K562 (cell line): ENCODE measurements around the gene PLA2R1. TPM values are rescaled to one million over a fixed set of nuclear protein-coding genes. Genes with fewer than 3 reads are reported as not detected.

Source experiments
- ATAC-seq: fragments of 200-7000 bp; cut with Tn5 transposase; 3 replicates; pipeline ENCODE4 v1.9.1; 2020; ENCODE audit warnings: moderate library complexity
- BruUV-seq: library from RNA; stranded (reverse); fragments of 400-500 nt; replicated peaks from 2 replicates; lab custom pipeline; 2021; lab: Mats Ljungman, UMichigan
- CTCF ChIA-PET: fragments of 300-600 bp; formaldehyde crosslinking; extraction: SDS; loops from one replicate; lab custom pipeline; 2021; ENCODE audit warnings: low intra/inter-chr PET ratio; lab: Yijun Ruan, JAX
- POLR2A ChIA-PET: fragments of 300-600, 350-650 bp; sonication (Branson Sonifier 250); formaldehyde crosslinking; extraction: SDS; loops from one replicate; lab custom pipeline; 2021; ENCODE audit warnings: antibody characterized with exemption, inconsistent platforms; lab: Yijun Ruan, JAX
- DNase-seq, 4 experiments: peaks; one replicate each; pipeline versions ENCODE4 v3.0.0 to v3.0.0-alpha.2; 2011 to 2018; ENCODE audit warnings: low spot score in 3 of 4, mixed read lengths in 3 of 4; ENCODE audit errors: extremely low read depth in 1 of 4
- FAIRE-seq: peaks from 2 replicates; lab custom pipeline; 2011; peaks lifted over from hg19 to GRCh38; lab: Jason Lieb, UNC
- H2AFZ ChIP-seq: 2 replicates; pipeline ENCODE4 v1.6.0; 2011; ENCODE audit warnings: low read depth, low read length, control low read depth, inconsistent platforms
- H3K27ac ChIP-seq: fragments of 200-600 bp; 3 replicates; pipeline ENCODE4 v1.8.0; 2011; ENCODE audit warnings: low read depth, mild to moderate bottlenecking, control low read depth, inconsistent platforms, low read length, moderate library complexity, mixed read lengths; ENCODE audit errors: extremely low read depth
- H3K27me3 ChIP-seq, 2 experiments: fragments of 300-600 bp in 1 of 2; 2 replicates in 1 of 2; 3 replicates in 1 of 2; pipeline versions ENCODE4 v1.6.0 to v1.8.0; 2011; ENCODE audit warnings: inconsistent platforms in 2 of 2, low read length in 2 of 2, mild to moderate bottlenecking in 1 of 2, mixed read lengths in 1 of 2, moderate library complexity in 1 of 2; ENCODE audit not compliant: control insufficient read depth in 2 of 2, insufficient read depth in 2 of 2
- H3K36me3 ChIP-seq: fragments of 300-600 bp; 3 replicates; pipeline ENCODE4 v1.8.0; 2011; ENCODE audit warnings: mild to moderate bottlenecking, low read length, inconsistent platforms; ENCODE audit not compliant: control insufficient read depth, insufficient read depth
- H3K4me1 ChIP-seq, 2 experiments: fragments of 200-600 bp in 1 of 2; replicated peaks in 1 of 2; 2 replicates in 1 of 2; 3 replicates in 1 of 2; pipeline versions ENCODE4 v1.5.1 to v1.8.0; 2011; ENCODE audit warnings: inconsistent platforms in 2 of 2, low read length in 2 of 2, mild to moderate bottlenecking in 1 of 2, mixed read lengths in 1 of 2, moderate library complexity in 1 of 2; ENCODE audit not compliant: control insufficient read depth in 2 of 2, insufficient read depth in 2 of 2
- H3K4me2 ChIP-seq: 2 replicates; pipeline ENCODE4 v1.6.1; 2011; ENCODE audit warnings: low read length, control low read depth, inconsistent platforms, mixed read lengths; ENCODE audit not compliant: insufficient read depth
- H3K4me3 ChIP-seq: fragments of 200-600 bp; sonication (generic), shearing (Covaris generic); 2 replicates; pipeline ENCODE4 v1.5.1; 2016; ENCODE audit warnings: control low read depth, inconsistent platforms
- H3K79me2 ChIP-seq: fragments of 200-600 bp; 3 replicates; pipeline ENCODE4 v1.8.0; 2011; ENCODE audit warnings: low read length, inconsistent platforms; ENCODE audit not compliant: control insufficient read depth, insufficient read depth
- H3K9ac ChIP-seq, 2 experiments: 2 replicates each; pipeline versions ENCODE4 v1.6.0 to v1.6.1; 2011; ENCODE audit warnings: low read depth in 2 of 2, low read length in 2 of 2, control low read depth in 1 of 2, inconsistent platforms in 1 of 2, mild to moderate bottlenecking in 1 of 2, mixed read lengths in 1 of 2; ENCODE audit not compliant: insufficient read depth in 1 of 2
- H3K9me1 ChIP-seq: one replicate; pipeline ENCODE4 v1.6.0; 2011; ENCODE audit warnings: inconsistent platforms, mild to moderate bottlenecking, low read length, moderate library complexity; ENCODE audit not compliant: control insufficient read depth, insufficient read depth
- H3K9me3 ChIP-seq: replicated peaks from 2 replicates; pipeline ENCODE4 v1.5.1; 2011; ENCODE audit warnings: low read depth, low read length, inconsistent platforms; ENCODE audit not compliant: control insufficient read depth, insufficient read depth
- H4K20me1 ChIP-seq: replicated peaks from 2 replicates; pipeline ENCODE4 v1.6.1; 2011; ENCODE audit warnings: low read length, inconsistent platforms, mixed read lengths; ENCODE audit not compliant: control insufficient read depth, insufficient read depth
- AFF1 ChIP-seq, 2 experiments: fragments of 450-650 bp; IDR thresholded peaks; 2 replicates each; pipeline ENCODE4 v1.6.1; 2018; ENCODE audit warnings: mild to moderate bottlenecking in 2 of 2, low read depth in 1 of 2; ENCODE audit not compliant: partially characterized antibody in 2 of 2
- ASH1L ChIP-seq: fragments of 450-650 bp; IDR thresholded peaks from 2 replicates; pipeline ENCODE4 v1.6.1; 2018; ENCODE audit warnings: borderline replicate concordance, mild to moderate bottlenecking, low read depth; ENCODE audit not compliant: partially characterized antibody
- CHAMP1 ChIP-seq: fragments of 450-650 bp; IDR thresholded peaks from 2 replicates; pipeline ENCODE4 v1.6.1; 2016; ENCODE audit warnings: mild to moderate bottlenecking
- EZH2 ChIP-seq: IDR thresholded peaks from 2 replicates; pipeline ENCODE4 v1.6.1; 2012; ENCODE audit warnings: low read depth, mild to moderate bottlenecking, inconsistent platforms, low read length, borderline replicate concordance
- GMEB1 ChIP-seq: fragments of 250-450 bp; sonication (Bioruptor Pico); IDR thresholded peaks from 2 replicates; pipeline ENCODE4 v1.4.0; 2020; ENCODE audit warnings: mild to moderate bottlenecking
- HNRNPUL1 ChIP-seq: fragments of 200-400 bp; formaldehyde crosslinking; IDR thresholded peaks from 2 replicates; pipeline ENCODE4 v1.6.1; 2017; ENCODE audit warnings: low read length
- MED1 ChIP-seq: sonication (generic); formaldehyde crosslinking; IDR thresholded peaks from 2 replicates; pipeline ENCODE4 v1.8.1; 2023; ENCODE audit warnings: missing genetic modification reagents, borderline replicate concordance
- NRF1 ChIP-seq, 2 experiments: fragments of 450-650 bp; IDR thresholded peaks in 1 of 2; conservative IDR thresholded peaks in 1 of 2; 2 replicates each; pipeline ENCODE4 v1.6.1; 2014; ENCODE audit warnings: mild to moderate bottlenecking in 2 of 2
- PML ChIP-seq: IDR thresholded peaks from 2 replicates; pipeline ENCODE4 v1.6.1; 2012; ENCODE audit warnings: low read length, inconsistent platforms
- TCF15 ChIP-seq: fragments of 250-450 bp; sonication (Bioruptor Pico); IDR thresholded peaks from 2 replicates; pipeline ENCODE4 v1.8.0; 2022; ENCODE audit warnings: moderate library complexity, mild to moderate bottlenecking, inconsistent platforms
- TEAD2 ChIP-seq: fragments of 450-650 bp; IDR thresholded peaks from 2 replicates; pipeline ENCODE4 v1.6.1; 2016; ENCODE audit warnings: missing genetic modification characterization, control low read depth, missing compliant biosample characterization
- ZNF699 ChIP-seq: fragments of 250-450 bp; sonication (Bioruptor Pico); IDR thresholded peaks from 2 replicates; pipeline ENCODE4 v1.8.0; 2021; ENCODE audit warnings: mild to moderate bottlenecking, moderate library complexity; ENCODE audit not compliant: insufficient replicate concordance
- WGBS: fragments of 100-300 bp; shearing (Covaris generic); methylation state at CpG from one replicate; pipeline ENCODE4 v1.1.6; 2016; ENCODE audit warnings: low coverage, mixed read lengths; ENCODE audit not compliant: insufficient coverage; ENCODE audit errors: missing lambda C conversion rate; 5-methylcytosine and 5-hydroxymethylcytosine counted together
- in situ Hi-C: fragments of 300-500 bp; cut with MboI; formaldehyde crosslinking; loops from 4 replicates; pipeline ENCODE4 v1.15.0; 2018; ENCODE audit warnings: inconsistent platforms, mixed read lengths
- intact Hi-C: fragments of 100-400 bp; cut with micrococcal nuclease; formaldehyde crosslinking; loops from 2 replicates; pipeline ENCODE4 v1.14.2; 2022
- polyA plus RNA-seq, 8 experiments: library from polyadenylated mRNA; depleted of rRNA in 4 of 8; stranded (reverse) in 5 of 8; unstranded in 3 of 8; fragments of >200 nt; fragmentation: Nextera tagmentation in 2 of 8; fragmentation: Illumina TruSeq in 1 of 8; extraction: Ambion mirVana in 2 of 8; extraction: Trizol in 1 of 8; gene quantifications; 2 replicates each; pipeline versions ENCODE4 v1.2.1 to v1.2.3, GENCODE V29; 2011 to 2014; ENCODE audit warnings: inconsistent platforms in 1 of 8, missing spikeins in 1 of 8
- total RNA-seq, 7 experiments: library from RNA; depleted of rRNA in 6 of 7; stranded (reverse); fragments of >200 nt in 6 of 7; fragmentation: Illumina TruSeq in 2 of 7; extraction: Trizol in 2 of 7; gene quantifications; 2 replicates each; pipeline versions ENCODE4 v1.2.1 to v1.2.3, GENCODE V29; 2011 to 2021; ENCODE audit warnings: low replicate concordance in 1 of 7

PLA2R1 gene
- total and polyA plus RNA-seq, 9 of the 15 experiments (the other 6 are each of a cell fraction or from before 2014, with no cell fraction given) = not detected

- FAIRE-seq = no peak
- CTCF ChIA-PET = no interaction called here
- no TSS peak for BruUV-seq
- TF ChIP-seq GMEB1 (no peak), MED1 (CRISPR knock-in tag) (no peak), EZH2 (no peak), AFF1 (IDR thresholded peaks at IDR 0.05; ENCODE audit: low read depth in 1 of 2, partially characterized antibody in 2 of 2) (no peak), ZNF699 (CRISPR knock-in tag) (no peak), NRF1 (conservative IDR thresholded peaks at IDR 0.05 in 1 of 2, IDR thresholded peaks at IDR 0.05 in 1 of 2) (no peak), TEAD2 (tag) (no peak), ASH1L (no peak), PML (no peak), HNRNPUL1 (no peak), CHAMP1 (no peak), TCF15 (CRISPR knock-in tag) (no peak)
These were observed 116.0 kb downstream of the PLA2R1 start for GRCh38 chr2:159946326-159946999.

More at GRCh38 chr2:159946326-159946999, 116.0 kb downstream of the PLA2R1 start:
- no peak overlapping the region for H3K4me3 ChIP-seq
- H2AFZ ChIP-seq = no peak overlapping the region
- no peak overlapping the region for H3K4me2 ChIP-seq
- ATAC-seq = no peak
- H3K36me3 ChIP-seq = no peaks in the 10 kb centered on the region
- WGBS = 0% methylated on average over 1 of the region's 1 CpG
- H3K4me1 ChIP-seq = no peaks in the 10 kb centered on the region
- POLR2A ChIA-PET = interaction anchor here (0.6 kb wide), 1 partner anchor 56 kb away, joined by 3 read pairs; no protein-coding TSS in a partner anchor
- H3K27me3 ChIP-seq = no peaks in the 10 kb centered on the region
- H3K9me3 ChIP-seq = no peaks in the 10 kb centered on the region
- no peaks in the 10 kb centered on the region for H3K9me1 ChIP-seq
- no peaks in the 10 kb centered on the region for H4K20me1 ChIP-seq
- no peak overlapping the region for H3K9ac ChIP-seq
- no peak for DNase-seq
- no peak overlapping the region for H3K27ac ChIP-seq
- intact Hi-C loops = loop anchor here (10.0 kb wide), 1 partner anchor 772 kb away; no protein-coding TSS in a partner anchor
- H3K79me2 ChIP-seq = no peaks in the 10 kb centered on the region
- in situ Hi-C loops = no loop called here
